Parietal lobe (tissue), 2 donors: ENCODE measurements around the gene RAD51D. TPM values are rescaled to one million over a fixed set of nuclear protein-coding genes. Genes with fewer than 3 reads are reported as not detected.

Experiments
- small RNA-seq: library from RNA; depleted of rRNA; stranded (forward); fragments of <200 nt; gene quantifications from one replicate; pipeline ENCODE3, GENCODE V24; 2014; ENCODE audit warnings: low replicate concordance
- total RNA-seq: library from RNA; depleted of rRNA; stranded (reverse); fragments of >200 nt; gene quantifications from one replicate; pipeline ENCODE4 v1.2.3, GENCODE V29; 2014

Gene RAD51D
- total RNA-seq = 23.8 TPM

GRCh38 chr17:35119370-35120165, at the start of gene RAD51D:
Gene RAD51D, minus strand, starts transcription at chr17:35119860. Its CDS starts 247 bp downstream, at chr17:35119613.

DNA sequence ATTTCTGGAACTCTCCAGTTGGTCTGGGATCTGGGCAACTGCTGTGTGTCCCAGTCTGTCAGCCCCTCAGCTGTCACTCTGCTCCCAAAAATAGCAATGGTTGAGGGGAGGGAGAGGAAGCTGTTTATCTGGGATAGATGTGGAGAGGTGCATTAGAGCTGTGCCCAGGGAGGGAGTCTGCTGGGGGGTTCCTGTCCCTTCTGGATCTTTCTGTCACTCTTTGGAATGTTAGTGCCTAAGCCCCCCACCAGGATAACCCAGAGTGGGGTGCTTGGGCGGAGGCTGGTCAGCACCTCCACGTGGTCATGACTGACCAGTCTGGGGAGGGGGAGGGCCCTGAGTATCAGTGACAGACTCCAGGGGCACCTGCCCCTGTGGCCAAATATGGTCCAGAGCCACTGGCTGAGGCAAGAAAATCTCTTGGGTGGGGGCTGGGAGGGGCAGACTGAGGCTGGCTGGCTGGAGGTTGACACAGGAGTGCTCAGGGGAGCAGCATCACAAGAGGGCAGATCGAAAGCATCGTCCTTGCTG, 27.8 kb upstream of the RAD51D start, which contains the start of gene UNC45B:
Gene UNC45B (plus strand): TSS at position 443 of the 531 bp plus-strand sequence. CDS start 447 bp downstream, outside the sequence.

DNA sequence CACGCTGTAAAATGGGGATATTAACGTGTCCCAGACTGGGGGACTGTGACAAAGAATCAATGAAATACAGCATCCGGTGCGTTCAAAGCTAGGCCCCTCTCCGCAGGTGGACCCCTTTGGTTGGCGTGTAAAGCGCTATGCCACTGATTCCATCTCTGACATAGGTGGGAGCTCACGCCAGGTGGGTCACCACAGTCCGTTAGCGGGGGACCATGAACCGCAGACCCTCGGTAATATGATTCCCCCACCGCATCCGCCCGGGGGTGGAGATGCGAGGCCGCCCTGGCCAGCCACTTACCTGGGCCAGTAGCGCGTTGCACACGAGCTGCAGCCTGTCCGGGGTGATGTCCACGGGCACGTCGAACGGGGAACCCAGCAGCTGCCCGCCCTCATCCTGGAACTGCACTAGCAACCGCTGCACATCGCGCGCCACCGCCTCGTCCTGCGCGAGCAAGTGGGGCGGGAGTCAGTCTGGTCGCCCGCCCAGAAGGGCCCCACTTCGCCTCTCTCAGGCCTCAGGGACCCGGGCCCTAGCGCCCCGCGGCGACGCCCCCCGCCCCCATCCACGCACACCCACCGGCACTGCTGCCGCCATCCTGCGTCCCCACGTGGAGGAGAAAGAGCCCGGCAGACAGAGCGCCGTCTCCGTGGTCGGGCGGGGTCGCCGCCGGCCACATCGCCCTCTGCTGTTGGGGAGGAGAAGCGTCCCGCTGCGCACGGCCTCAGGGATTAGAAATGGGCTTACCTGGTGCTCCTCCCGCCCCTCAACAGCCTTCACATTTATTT, 22.2 kb upstream of the RAD51D start, which contains the start of gene NLE1:
Gene NLE1 (minus strand): TSS at position 623 of the 786 bp plus-strand sequence. CDS start 28 bp downstream, at position 595.

DNA sequence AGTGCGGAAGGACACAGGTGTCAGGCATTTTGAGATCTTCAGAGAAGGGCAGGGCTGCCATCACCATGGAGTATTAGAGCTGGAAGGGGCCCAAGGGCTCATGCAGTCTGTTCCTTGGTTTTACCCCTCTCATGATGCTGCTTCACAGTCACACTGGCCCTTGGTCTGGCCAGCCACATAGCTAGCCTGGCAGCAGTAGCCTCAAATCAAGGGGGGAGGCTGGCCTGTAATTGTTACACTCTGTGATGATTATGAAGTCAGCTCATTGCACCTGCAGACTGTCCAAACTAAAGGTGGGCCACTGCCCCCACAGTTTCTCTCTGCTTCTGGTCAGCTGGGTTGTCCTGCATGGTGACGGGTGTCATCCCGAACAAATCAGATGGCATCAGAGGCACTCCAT, 1.7 kb upstream of the RAD51D start, which contains the start of gene FNDC8:
Gene FNDC8 (plus strand): TSS at position 301 of the 400 bp plus-strand sequence. CDS start 79 bp downstream, at position 380.

DNA sequence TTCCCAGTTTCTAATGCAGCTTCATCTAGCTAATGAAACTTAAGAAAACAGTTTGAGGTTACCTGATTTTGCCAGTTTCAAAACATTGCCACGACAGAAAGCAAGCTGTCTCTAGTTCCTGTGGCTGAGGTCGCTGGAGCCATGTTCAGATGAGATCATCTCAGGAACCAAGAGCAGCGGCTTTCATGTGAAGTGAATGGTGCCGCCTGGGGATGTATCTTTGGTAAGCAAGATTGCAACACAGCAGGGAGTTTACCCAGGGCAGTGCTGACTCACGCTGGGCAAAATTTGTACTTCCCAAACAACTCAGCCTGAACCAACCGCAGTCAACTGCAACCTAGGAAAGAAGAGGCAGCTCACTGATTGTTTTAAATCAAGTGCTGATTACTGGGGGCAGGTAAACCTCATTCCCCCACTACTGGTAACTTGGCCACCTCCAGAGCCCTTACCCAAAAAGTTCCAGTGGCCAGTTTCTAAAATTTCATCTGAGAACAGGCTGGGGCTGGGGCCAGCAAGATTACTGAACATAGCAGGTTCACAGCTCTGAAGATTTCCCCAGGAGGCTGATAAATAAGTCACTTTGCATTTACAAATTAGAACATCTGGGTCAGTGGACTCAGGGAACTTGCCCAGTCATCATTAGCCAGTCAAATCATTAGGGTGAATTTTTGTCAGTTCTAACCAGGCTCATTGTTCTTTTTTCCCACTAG, 56.0 kb downstream of the RAD51D start, which contains the start of gene RFFL:
Gene RFFL (minus strand): TSS at position 194 of the 710 bp plus-strand sequence. CDS start 37,154 bp downstream, outside the sequence.

Small RNA genes within 50 kb of the gene (small RNA-seq; reads per million reads assigned to genes)
- gene AC004223.1 (not detected), gene RNU6-840P (not detected)

Other genes with a start within 250 kb of the RAD51D start
- gene CCT6B, start 158.4 kb downstream of the RAD51D start, total RNA-seq = 2.5 TPM
- gene ZNF830, start 158.3 kb downstream of the RAD51D start, total RNA-seq = 16.6 TPM
- 63.9 TPM for gene LIG3, start 139.3 kb downstream of the RAD51D start, total RNA-seq
- gene RFFL, start 56.2 kb downstream of the RAD51D start, total RNA-seq = 15.3 TPM
- gene FNDC8, start 1.8 kb upstream of the RAD51D start, total RNA-seq = not detected
- gene NLE1, start 22.4 kb upstream of the RAD51D start, total RNA-seq = 33.5 TPM
- gene UNC45B, start 28.0 kb upstream of the RAD51D start, total RNA-seq = under 0.01 TPM
- gene SLC35G3, start 74.5 kb upstream of the RAD51D start, total RNA-seq = not detected
- gene SLFN5, start 123.2 kb upstream of the RAD51D start, total RNA-seq = 3.1 TPM